Common myeloid progenitor, CD34-positive (primary cell): ENCODE measurements around the gene TMEM126B.
A peak's percentile ranks its signal among the peaks of the same experiment; 100 is the strongest.
"Not testable (repeated sequence)": the region's sequence is repeated elsewhere in the genome, so short reads cannot be mapped to it uniquely, and the experiment has no call there.

Source experiments
- CTCF ChIA-PET: fragments of 350-600 bp; sonication (Branson Sonifier 250); formaldehyde crosslinking; loops from one replicate; lab custom pipeline; 2021; ENCODE audit warnings: antibody characterized with exemption; lab: Charles Lee
- POLR2A ChIA-PET: fragments of 350-600 bp; sonication (Branson Sonifier 250); formaldehyde crosslinking; loops from one replicate; lab custom pipeline; 2021; ENCODE audit warnings: antibody characterized with exemption; lab: Charles Lee
- DNase-seq, 3 donors: peaks; one replicate each; pipeline versions ENCODE4 v3.0.0 to v3.0.0-alpha.2; 2013
- H3K27ac ChIP-seq, 2 experiments: 1 replicate in 1 of 2; 2 replicates in 1 of 2; pipeline ENCODE4 v1.7.0; 2013; ENCODE audit warnings: inconsistent platforms in 2 of 2, low read length in 2 of 2, mild to moderate bottlenecking in 2 of 2, low read depth in 1 of 2, moderate library complexity in 1 of 2; ENCODE audit not compliant: severe bottlenecking in 2 of 2, insufficient read depth in 1 of 2, poor library complexity in 1 of 2
- H3K27me3 ChIP-seq, 5 experiments: replicated peaks in 2 of 5; 1 replicate in 3 of 5; 2 replicates in 2 of 5; pipeline versions ENCODE4 v1.6.1 to v1.7.0; 2013; ENCODE audit warnings: low read length in 4 of 5, mild to moderate bottlenecking in 2 of 5, moderate library complexity in 2 of 5, inconsistent platforms in 1 of 5; ENCODE audit not compliant: insufficient read depth in 5 of 5, control insufficient read depth in 4 of 5
- H3K36me3 ChIP-seq, 4 experiments: 1 replicate in 2 of 4; 2 replicates in 2 of 4; pipeline versions ENCODE4 v1.6.1 to v1.7.0; 2013; ENCODE audit warnings: low read length in 3 of 4, control low read depth in 1 of 4, mild to moderate bottlenecking in 1 of 4; ENCODE audit not compliant: control insufficient read depth in 4 of 4, insufficient read depth in 4 of 4
- H3K4me1 ChIP-seq, 4 experiments: 1 replicate in 3 of 4; 2 replicates in 1 of 4; pipeline versions ENCODE4 v1.6.1 to v1.7.1; 2013; ENCODE audit warnings: low read length in 3 of 4, mild to moderate bottlenecking in 3 of 4, control low read depth in 1 of 4, inconsistent platforms in 1 of 4, moderate library complexity in 1 of 4; ENCODE audit not compliant: control insufficient read depth in 4 of 4, insufficient read depth in 4 of 4; ENCODE audit errors: control extremely low read depth in 1 of 4
- H3K4me3 ChIP-seq, 7 experiments: 1 replicate in 4 of 7; 2 replicates in 3 of 7; pipeline versions ENCODE4 v1.5.1 to v1.7.0; 2013; ENCODE audit warnings: mild to moderate bottlenecking in 7 of 7, low read length in 6 of 7, moderate library complexity in 6 of 7, inconsistent platforms in 2 of 7, low read depth in 2 of 7, control low read depth in 1 of 7; ENCODE audit not compliant: insufficient read depth in 4 of 7, control insufficient read depth in 1 of 7; ENCODE audit errors: extremely low read depth in 1 of 7
- H3K9me3 ChIP-seq, 5 experiments: 1 replicate in 4 of 5; 2 replicates in 1 of 5; pipeline versions ENCODE4 v1.6.1 to v1.7.1; 2013; ENCODE audit warnings: low read length in 4 of 5, mild to moderate bottlenecking in 2 of 5, inconsistent platforms in 1 of 5, low read depth in 1 of 5, moderate library complexity in 1 of 5; ENCODE audit not compliant: control insufficient read depth in 4 of 5, insufficient read depth in 2 of 5; ENCODE audit errors: control extremely low read depth in 1 of 5
- WGBS: methylation state at CpG from one replicate; pipeline ENCODE4 v1.1.5; 2013; ENCODE audit not compliant: insufficient coverage; 5-methylcytosine and 5-hydroxymethylcytosine counted together

Gene TMEM126B

DNA sequence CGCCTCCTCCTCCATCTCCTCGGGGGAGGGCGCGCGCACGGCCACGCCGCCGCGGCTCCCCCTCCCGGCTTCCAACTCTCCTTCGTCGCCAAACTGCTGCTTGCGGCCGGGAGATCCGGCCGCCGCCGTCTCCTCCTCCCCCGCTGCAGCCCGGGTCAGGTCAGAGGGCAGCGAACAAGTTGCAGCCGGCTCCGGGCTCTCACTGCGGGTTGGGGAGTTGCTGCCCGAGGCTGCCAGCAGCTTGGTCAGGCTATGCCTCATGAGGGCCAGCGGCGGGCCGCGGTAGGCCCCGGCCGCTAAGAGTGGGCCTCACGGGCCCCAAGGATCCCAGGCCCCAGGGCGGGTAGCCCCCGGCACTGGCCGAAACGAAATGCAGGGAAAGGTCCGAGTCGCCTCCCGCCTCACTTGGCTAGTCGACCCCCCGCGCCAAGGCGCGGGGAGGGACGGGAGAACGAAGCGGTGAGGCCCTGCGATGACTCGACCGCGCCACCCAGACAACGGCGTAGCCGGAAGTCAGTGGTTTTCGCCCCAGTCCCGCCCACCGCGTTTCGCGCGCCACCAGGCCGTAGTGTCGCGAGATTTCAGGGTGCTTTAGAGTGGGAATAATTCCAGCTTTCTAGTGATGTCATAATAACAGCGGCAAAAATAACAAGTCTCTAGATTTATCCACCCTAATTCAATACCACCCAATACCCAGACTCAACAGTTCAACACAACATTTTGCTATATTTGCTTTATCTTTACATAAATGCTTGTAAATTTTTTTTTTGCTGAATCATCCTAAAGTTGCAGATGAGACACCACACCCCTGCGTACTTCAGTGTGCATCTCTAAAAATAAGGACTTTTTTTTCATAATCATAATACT is 36.5 kb downstream of the TMEM126B start, which contains the start of gene CREBZF:
TSS of gene CREBZF (minus strand) at position 515 of the 867 bp plus-strand sequence. CDS start at position 261, 254 bp downstream.
- POLR2A ChIA-PET, result interaction anchor here (0.5 to 0.9 kb wide), 4 partner anchors 15 to 37 kb away, joined by 3 to 5 read pairs (median 3); partner anchors contain the start of gene TMEM126B
- DNase-seq, result peak; percentile 93 to 97 (median 96)
- Histone ChIP-seq H3K27ac (peak within 1 kb of the TSS; percentile 93 to 98), H3K4me3 (peak within 1 kb of the TSS; percentile 85 to 99 (median 95)), H3K9me3 (no peaks in the 10 kb centered on the region), H3K4me1 (peaks cover 10 to 33% (median 25%) of the 10 kb centered on the region in 4 experiments), H3K27me3 (no peaks in the 10 kb centered on the region), H3K36me3 (peaks cover 2 to 16% (median 4%) of the 10 kb centered on the region in 4 experiments)
- 0% methylated on average over 54 of the region's 67 CpGs for WGBS
- CTCF ChIA-PET, result interaction anchor here (0.9 to 1.7 kb wide), 6 partner anchors 11 to 27 kb away, joined by 3 to 10 read pairs (median 3); no protein-coding TSS in a partner anchor

DNA sequence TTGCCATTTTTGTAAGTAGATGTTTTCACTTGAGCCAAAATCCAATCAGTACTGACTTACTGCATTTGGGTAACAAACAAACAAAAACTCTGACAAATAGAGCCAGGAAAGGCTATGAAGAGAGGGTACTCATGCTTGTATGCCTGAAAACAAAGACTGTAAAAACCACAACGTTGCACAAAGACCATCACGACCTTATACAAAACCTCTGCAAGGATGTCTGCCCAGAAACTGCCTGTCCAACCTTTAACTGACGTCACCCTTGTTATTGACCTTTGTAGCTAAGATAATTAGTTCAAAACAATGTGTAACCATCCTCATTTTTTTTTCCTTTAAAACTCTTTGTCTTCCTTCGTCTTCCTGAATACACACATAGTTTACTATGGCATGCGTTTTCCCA is 37.3 kb downstream of the TMEM126B start:
- Histone ChIP-seq H3K27me3 (no peaks in the 10 kb centered on the region), H3K27ac (peak overlapping the region in 1 of 2 experiments; percentile 98), H3K36me3 (peaks cover 0 to 7% (median under 1%) of the 10 kb centered on the region in 4 experiments), H3K4me1 (peaks cover 10 to 29% (median 24%) of the 10 kb centered on the region in 4 experiments), H3K4me3 (peak overlapping the region in 3 of 7 experiments; percentile 88 to 99 (median 92)), H3K9me3 (no peaks in the 10 kb centered on the region)
- ChIA-PET POLR2A (no interaction called here), CTCF (interaction anchor here (0.9 kb wide), 1 partner anchor 19 kb away, joined by 3 read pairs; no protein-coding TSS in a partner anchor)
- WGBS, result 85% methylated on average over 4 of the region's 5 CpGs
- peak in 1 of 3 donors; percentile 18 for DNase-seq

DNA sequence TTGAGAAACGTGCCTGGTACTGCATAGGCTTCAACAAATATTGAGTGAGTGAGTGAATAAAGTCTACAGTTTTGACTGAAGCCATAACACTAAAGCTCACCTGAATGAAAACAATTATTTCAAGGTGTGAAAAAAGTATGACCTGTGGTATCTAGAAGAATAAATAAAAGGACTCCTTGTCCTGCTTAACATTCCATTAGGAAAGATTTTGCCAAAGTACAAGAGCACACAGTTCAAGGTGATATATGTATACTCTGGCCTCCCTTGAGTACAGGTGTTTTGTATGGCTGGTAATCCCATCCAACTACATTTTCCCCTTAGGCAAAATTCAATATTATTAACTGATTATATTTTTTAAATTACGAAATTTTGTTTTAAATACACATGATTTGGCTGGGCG is 38.3 kb downstream of the TMEM126B start:
- H3K9me3 ChIP-seq, result no peaks in the 10 kb centered on the region
- H3K4me1 ChIP-seq, result peaks cover 7 to 23% (median 21%) of the 10 kb centered on the region in 4 experiments
- no peak overlapping the region for H3K27ac ChIP-seq
- no CpG with 5 or more reads among the region's 3 CpGs for WGBS
- peaks cover 0 to 3% (median 0%) of the 10 kb centered on the region in 4 experiments for H3K36me3 ChIP-seq
- H3K27me3 ChIP-seq, result no peaks in the 10 kb centered on the region
- ChIA-PET POLR2A (no interaction called here), CTCF (no interaction called here)
- no peak overlapping the region for H3K4me3 ChIP-seq
- no peak for DNase-seq

DNA sequence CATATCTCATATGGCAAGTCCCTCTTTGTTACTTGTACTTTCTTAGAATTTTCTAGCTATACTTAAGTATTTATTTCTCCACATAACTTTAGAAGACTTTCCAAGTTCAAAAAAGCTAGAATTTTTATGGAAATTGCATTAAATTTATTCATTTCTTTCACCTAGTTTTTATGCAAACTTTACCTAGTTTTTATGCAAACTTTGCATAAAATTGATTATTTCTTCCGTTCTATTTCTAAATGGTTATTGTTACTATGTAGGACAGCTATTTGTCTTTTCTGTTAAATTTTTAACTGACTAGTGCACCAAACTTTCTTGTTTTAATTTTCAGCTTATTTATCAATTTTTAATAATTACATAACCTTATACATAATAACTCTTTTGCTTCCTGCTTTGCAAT is 39.8 kb downstream of the TMEM126B start:
- ChIA-PET CTCF (interaction anchor here (1.3 to 2.0 kb wide), 2 partner anchors 11 to 19 kb away, joined by 4 to 10 read pairs; no protein-coding TSS in a partner anchor), POLR2A (no interaction called here)
- no peak overlapping the region for H3K4me3 ChIP-seq
- H3K27ac ChIP-seq, result no peak overlapping the region
- no CpG with 5 or more reads among the region's 1 CpG for WGBS
- peaks cover 0 to under 1% (median 0%) of the 10 kb centered on the region in 4 experiments for H3K36me3 ChIP-seq
- no peak for DNase-seq
- peaks cover 0 to 2% (median 0%) of the 10 kb centered on the region in 5 experiments for H3K9me3 ChIP-seq
- no peaks in the 10 kb centered on the region for H3K27me3 ChIP-seq
- H3K4me1 ChIP-seq, result peaks cover 5 to 11% (median 9%) of the 10 kb centered on the region in 4 experiments

DNA sequence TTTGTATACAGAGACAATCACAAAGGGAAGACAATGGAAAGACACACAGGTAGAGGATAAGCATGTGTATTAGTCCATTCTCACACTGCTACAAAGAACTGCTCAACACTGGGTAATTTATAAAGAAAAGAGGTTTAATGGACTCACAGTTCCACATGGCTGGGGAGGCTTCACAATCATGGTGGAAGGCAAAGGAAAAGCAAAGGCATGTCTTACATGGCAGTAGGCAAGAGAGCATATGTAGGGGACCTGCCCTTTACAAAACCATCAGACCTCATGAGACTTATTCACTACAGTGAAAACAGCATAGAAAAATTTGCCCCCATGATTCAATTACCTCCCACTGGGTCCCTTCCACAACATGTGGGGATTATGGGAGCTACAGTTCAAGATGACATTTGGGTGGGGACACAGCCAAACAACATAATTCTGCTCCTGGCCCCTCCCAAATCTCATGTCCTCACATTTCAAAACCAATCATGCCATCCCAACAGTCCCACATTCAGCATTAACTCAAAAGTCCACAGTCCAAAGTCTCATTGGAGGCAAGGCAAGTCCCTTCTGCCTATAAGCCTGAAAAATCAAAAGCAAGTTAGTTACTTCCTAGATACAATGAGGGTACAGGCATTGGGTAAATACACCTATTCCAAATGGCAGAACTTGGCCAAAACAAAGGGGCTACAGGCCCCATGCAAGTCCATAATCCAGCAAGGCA is 42.7 kb downstream of the TMEM126B start:
- peaks cover 0 to 11% (median 4%) of the 10 kb centered on the region in 5 experiments for H3K9me3 ChIP-seq
- H3K4me1 ChIP-seq, H3K36me3 ChIP-seq, H3K4me3 ChIP-seq, H3K27me3 ChIP-seq, DNase-seq, H3K27ac ChIP-seq, POLR2A ChIA-PET, CTCF ChIA-PET: not testable (repeated sequence)

DNA sequence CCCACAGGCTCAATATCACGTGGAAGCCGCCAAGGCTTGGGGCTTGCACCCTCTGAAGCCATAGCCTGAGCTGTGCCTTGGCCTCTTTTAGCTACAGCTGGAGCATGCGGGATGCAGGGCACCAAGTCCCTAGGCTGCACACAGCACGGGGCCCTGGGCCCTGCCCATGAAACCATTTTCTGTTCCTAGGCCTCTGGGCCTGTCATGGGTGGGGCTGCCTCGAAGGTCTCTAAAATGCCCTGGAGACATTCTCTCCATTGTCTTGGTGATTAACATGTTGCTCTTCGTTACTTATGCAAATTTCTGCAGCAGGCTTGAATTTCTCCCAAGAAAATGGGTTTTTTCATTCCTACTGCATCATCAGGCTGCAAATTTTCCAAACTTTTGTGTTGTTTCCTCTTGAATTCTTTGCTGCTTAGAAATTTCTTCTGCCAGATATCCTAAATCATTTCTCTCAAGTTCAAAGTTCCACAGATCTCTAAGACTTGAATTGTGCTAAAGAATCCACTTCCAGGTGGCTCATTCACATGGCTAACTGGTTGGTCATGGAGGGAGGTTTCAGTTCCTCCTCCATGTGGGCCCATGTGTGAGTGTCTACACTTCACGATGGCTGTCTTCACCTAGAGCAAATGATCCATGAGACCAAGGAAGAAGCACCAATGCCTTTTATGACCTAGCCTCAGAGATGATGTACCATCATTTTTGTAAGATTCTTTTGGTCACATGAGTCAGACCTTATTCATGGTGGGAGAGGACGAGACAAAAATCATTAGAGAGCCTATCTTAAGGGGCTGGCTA is 43.9 kb downstream of the TMEM126B start:
- CTCF ChIA-PET, result no interaction called here
- Histone ChIP-seq H3K4me3 (no peak overlapping the region), H3K9me3 (peaks cover 0 to 11% (median 4%) of the 10 kb centered on the region in 5 experiments), H3K27me3 (no peaks in the 10 kb centered on the region), H3K4me1 (no peaks in the 10 kb centered on the region), H3K36me3 (no peaks in the 10 kb centered on the region), H3K27ac (no peak overlapping the region)
- WGBS, result 95% methylated on average over 7 of the region's 8 CpGs
- no peak for DNase-seq
- POLR2A ChIA-PET, result interaction anchor here (0.6 kb wide), 2 partner anchors 961 to 1116 kb away, joined by 3 read pairs; no protein-coding TSS in a partner anchor
